Spleen (tissue), 11 donors: ENCODE results near the gene DYNC1LI2. TPM values are rescaled to one million over a fixed set of nuclear protein-coding genes. Genes with fewer than 3 reads are reported as not detected.

ENCODE experiments used
- DNase-seq: peaks from one replicate; pipeline ENCODE4 v3.0.0-alpha.2; 2020
- H3K27ac ChIP-seq, 8 donors: fragments of 200-600 bp; sonication (generic) in 7 of 8; 1 replicate in 4 of 8; 2 replicates in 4 of 8; pipeline versions ENCODE4 v1.5.0 to v1.8.0; 2016 to 2021; ENCODE audit warnings: inconsistent platforms in 4 of 8, mild to moderate bottlenecking in 4 of 8, moderate library complexity in 1 of 8
- H3K27me3 ChIP-seq, 7 donors: fragments of 200-600 bp; sonication (generic) in 6 of 7; replicated peaks in 1 of 7; 1 replicate in 4 of 7; 2 replicates in 3 of 7; pipeline versions ENCODE4 v1.5.0 to v1.8.0; 2016 to 2021; ENCODE audit warnings: inconsistent platforms in 3 of 7, mild to moderate bottlenecking in 1 of 7
- H3K36me3 ChIP-seq, 6 donors: fragments of 200-600 bp; sonication (generic) in 5 of 6; 1 replicate in 4 of 6; 2 replicates in 2 of 6; pipeline versions ENCODE4 v1.5.0 to v1.8.0; 2016 to 2021; ENCODE audit warnings: inconsistent platforms in 2 of 6
- H3K4me1 ChIP-seq, 6 donors: fragments of 200-600 bp; sonication (generic) in 5 of 6; 1 replicate in 3 of 6; 2 replicates in 3 of 6; pipeline versions ENCODE4 v1.5.0 to v1.8.0; 2016 to 2021; ENCODE audit warnings: inconsistent platforms in 3 of 6
- H3K4me3 ChIP-seq, 8 donors: fragments of 200-600 bp; sonication (generic) in 7 of 8; 1 replicate in 4 of 8; 2 replicates in 4 of 8; pipeline versions ENCODE4 v1.5.0 to v1.8.0; 2016 to 2021; ENCODE audit warnings: inconsistent platforms in 4 of 8, mild to moderate bottlenecking in 4 of 8, moderate library complexity in 2 of 8
- H3K9me3 ChIP-seq, 8 donors: fragments of 200-600 bp; sonication (generic) in 7 of 8; 1 replicate in 4 of 8; 2 replicates in 4 of 8; pipeline versions ENCODE4 v1.5.0 to v1.8.0; 2016 to 2021; ENCODE audit warnings: inconsistent platforms in 4 of 8
- POLR2A ChIP-seq, 3 donors: fragments of 450-650 bp; IDR thresholded peaks; one replicate each; pipeline ENCODE4 v1.5.1; 2017; ENCODE audit warnings: antibody characterized with exemption in 3 of 3, mild to moderate bottlenecking in 1 of 3
- POLR2AphosphoS5 ChIP-seq, 3 donors: sonication (generic); formaldehyde crosslinking; IDR thresholded peaks; one replicate each; pipeline ENCODE4 v1.5.1; 2017; ENCODE audit warnings: antibody characterized with exemption in 3 of 3
- WGBS, 5 donors: extraction: QIAGEN DNeasy Blood & Tissue Kit in 3 of 5; methylation state at CpG; one replicate each; pipeline versions ENCODE4 v1.1.5 to v1.1.7; 2013 to 2018; 5-methylcytosine and 5-hydroxymethylcytosine counted together
- intact Hi-C: fragments of 100-400 bp; cut with DNase I; formaldehyde crosslinking; loops from one replicate; pipeline ENCODE4 v1.15.0; 2023; ENCODE audit warnings: low total_unique reads
- polyA plus RNA-seq, 3 donors: library from polyadenylated mRNA; stranded (reverse); fragments of 200-250 nt; gene quantifications; one replicate each; pipeline ENCODE4 v1.2.1, GENCODE V29; 2013
- total RNA-seq, 7 donors: library from RNA; depleted of rRNA in 3 of 7; stranded (reverse); fragments of >200 nt in 3 of 7; fragmentation: NEBNext Ultra II Directional in 4 of 7; extraction: Animal tissue kit (Norgen Biotek cat#: 25700) in 4 of 7; gene quantifications; one replicate each; pipeline versions ENCODE4 v1.1.0 to v1.2.1, GENCODE V29; 2016 to 2021
- TF ChIP-seq, protein P1 (sequence below), 11 experiments: fragments of 200-600 bp in 7 of 11; fragments of 450-650 bp in 4 of 11; sonication (generic) in 4 of 11; IDR thresholded peaks in 8 of 11; conservative IDR thresholded peaks in 3 of 11; 1 replicate in 7 of 11; 2 replicates in 4 of 11; pipeline versions ENCODE4 v1.4.0 to v1.8.0; 2016 to 2021; ENCODE audit warnings: antibody characterized with exemption in 11 of 11, inconsistent platforms in 4 of 11, mild to moderate bottlenecking in 1 of 11
- donor health status: healthy with polysubstance abuse.
- donor health status: DM: no; HTN: no; CAD: no; lungs with moderate emphysema.
- donor health status: DM: no; HTN: no; CAD: no.
- donor health status: Bipolar disorder and iron deficiency.
- donor health status: healthy.
- donor health status: DM: no; HTN: no; CAD: no.
- donor health status: DM: yes; HTN: yes; CAD: no.

Gene DYNC1LI2
- total and polyA plus RNA-seq, 10 donors = 15.6 to 132 (median 96.3) TPM

DNA sequence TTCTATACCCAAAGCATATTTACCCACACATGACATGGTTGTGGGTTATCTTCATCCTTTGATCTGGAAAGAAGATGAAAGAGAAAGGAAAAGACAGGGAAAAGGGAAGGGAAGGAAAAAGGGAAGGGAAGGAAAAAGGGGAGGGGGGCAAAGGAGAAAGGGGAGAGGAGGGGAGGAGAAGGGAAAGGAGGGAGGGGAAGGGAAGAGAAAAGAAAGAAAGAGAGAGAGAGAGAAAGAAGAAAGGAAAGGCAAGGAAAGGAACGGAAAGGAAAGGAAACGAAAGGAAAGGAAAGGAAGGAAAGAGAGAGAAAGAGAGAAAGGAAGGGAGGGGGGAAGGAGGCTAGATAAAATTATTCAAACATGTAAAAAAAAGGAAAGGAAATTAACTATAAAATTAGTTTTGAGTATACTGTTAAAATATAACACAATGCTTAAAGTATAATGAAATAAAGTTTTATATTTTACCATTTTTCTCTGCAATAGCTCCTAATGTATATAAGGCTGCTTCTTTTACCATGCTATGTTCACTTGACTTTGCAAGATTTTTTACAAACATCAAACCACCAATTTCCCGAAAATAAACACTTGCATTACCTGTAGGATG, 38.8 kb upstream of the DYNC1LI2 start:
- Histone ChIP-seq H3K4me3 (no peak overlapping the region), H3K36me3 (no peaks in the 10 kb centered on the region), H3K4me1 (no peaks in the 10 kb centered on the region), H3K27me3 (no peaks in the 10 kb centered on the region), H3K27ac (no peak overlapping the region), H3K9me3 (no peaks in the 10 kb centered on the region)
- no peak for TF ChIP-seq POLR2AphosphoS5 (IDR thresholded peaks at IDR 0.05)
- TF ChIP-seq POLR2A (IDR thresholded peaks at IDR 0.05) = no peak
- TF ChIP-seq, protein P1, sequence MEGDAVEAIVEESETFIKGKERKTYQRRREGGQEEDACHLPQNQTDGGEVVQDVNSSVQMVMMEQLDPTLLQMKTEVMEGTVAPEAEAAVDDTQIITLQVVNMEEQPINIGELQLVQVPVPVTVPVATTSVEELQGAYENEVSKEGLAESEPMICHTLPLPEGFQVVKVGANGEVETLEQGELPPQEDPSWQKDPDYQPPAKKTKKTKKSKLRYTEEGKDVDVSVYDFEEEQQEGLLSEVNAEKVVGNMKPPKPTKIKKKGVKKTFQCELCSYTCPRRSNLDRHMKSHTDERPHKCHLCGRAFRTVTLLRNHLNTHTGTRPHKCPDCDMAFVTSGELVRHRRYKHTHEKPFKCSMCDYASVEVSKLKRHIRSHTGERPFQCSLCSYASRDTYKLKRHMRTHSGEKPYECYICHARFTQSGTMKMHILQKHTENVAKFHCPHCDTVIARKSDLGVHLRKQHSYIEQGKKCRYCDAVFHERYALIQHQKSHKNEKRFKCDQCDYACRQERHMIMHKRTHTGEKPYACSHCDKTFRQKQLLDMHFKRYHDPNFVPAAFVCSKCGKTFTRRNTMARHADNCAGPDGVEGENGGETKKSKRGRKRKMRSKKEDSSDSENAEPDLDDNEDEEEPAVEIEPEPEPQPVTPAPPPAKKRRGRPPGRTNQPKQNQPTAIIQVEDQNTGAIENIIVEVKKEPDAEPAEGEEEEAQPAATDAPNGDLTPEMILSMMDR (IDR thresholded peaks at IDR 0.05 in 8 of 11, conservative IDR thresholded peaks at IDR 0.05 in 3 of 11) = no peak
- no peak for DNase-seq
- intact Hi-C loops = no loop called here
- 57 to 68% (median 67%) methylated on average over 3 of the region's 3 CpGs for WGBS, 5 donors

DNA sequence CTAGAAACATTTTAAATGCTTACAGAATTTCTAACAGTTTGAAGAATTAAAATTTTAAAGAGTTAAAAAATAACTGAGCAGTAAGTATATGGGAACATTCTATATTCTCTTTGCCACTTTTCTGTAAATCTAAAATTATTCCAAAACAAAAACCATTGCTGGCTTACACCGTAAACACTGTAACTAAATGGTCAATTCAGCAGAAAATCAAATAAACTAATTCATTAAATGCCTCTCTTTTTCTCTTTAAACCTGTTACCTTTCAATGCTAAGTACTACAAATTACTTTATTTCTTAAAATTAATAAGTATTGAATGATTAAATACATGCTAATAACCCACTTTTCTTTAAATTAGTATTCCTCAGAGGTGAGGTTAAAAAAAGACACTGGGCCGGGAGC, 36.0 kb upstream of the DYNC1LI2 start:
- intact Hi-C loops = no loop called here
- TF ChIP-seq, protein P1 (IDR thresholded peaks at IDR 0.05 in 8 of 11, conservative IDR thresholded peaks at IDR 0.05 in 3 of 11) = no peak
- TF ChIP-seq POLR2AphosphoS5 (IDR thresholded peaks at IDR 0.05) = no peak
- no peak for TF ChIP-seq POLR2A (IDR thresholded peaks at IDR 0.05)
- Histone ChIP-seq H3K4me3 (no peak overlapping the region), H3K4me1 (no peaks in the 10 kb centered on the region), H3K27me3 (no peaks in the 10 kb centered on the region), H3K9me3 (no peaks in the 10 kb centered on the region), H3K36me3 (no peaks in the 10 kb centered on the region), H3K27ac (no peak overlapping the region)
- no peak for DNase-seq
- WGBS, 5 donors = 78 to 98% (median 95%) methylated on average over 2 of the region's 2 CpGs

DNA sequence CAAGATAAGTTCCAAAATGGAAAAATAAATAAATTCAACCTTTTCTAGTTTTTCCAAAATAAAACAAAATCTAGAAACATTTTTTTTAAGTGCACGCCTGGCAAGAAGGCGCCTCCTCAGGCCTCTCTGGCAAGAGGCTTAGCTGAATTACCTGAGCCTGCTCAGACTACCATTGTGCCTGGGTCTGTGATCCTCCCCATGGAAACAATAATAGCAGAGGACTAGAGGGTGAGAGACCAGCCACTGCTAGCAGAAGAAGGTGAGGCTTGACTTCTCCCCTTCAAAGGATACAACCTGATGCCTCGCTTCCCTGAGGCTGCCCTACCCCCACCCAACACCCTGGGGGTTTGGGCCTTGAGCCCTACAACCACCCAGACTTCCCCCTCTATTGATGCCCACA, 35.1 kb upstream of the DYNC1LI2 start:
- Histone ChIP-seq H3K36me3 (no peaks in the 10 kb centered on the region), H3K9me3 (no peaks in the 10 kb centered on the region), H3K4me1 (no peaks in the 10 kb centered on the region), H3K27me3 (no peaks in the 10 kb centered on the region), H3K27ac (no peak overlapping the region), H3K4me3 (no peak overlapping the region)
- intact Hi-C loops = no loop called here
- 85 to 93% (median 89%) methylated on average over 3 of the region's 3 CpGs for WGBS, 5 donors
- TF ChIP-seq, protein P1 (IDR thresholded peaks at IDR 0.05 in 8 of 11, conservative IDR thresholded peaks at IDR 0.05 in 3 of 11) = no peak
- TF ChIP-seq POLR2AphosphoS5 (IDR thresholded peaks at IDR 0.05) (no peak), POLR2A (IDR thresholded peaks at IDR 0.05) (no peak)
- DNase-seq = no peak

DNA sequence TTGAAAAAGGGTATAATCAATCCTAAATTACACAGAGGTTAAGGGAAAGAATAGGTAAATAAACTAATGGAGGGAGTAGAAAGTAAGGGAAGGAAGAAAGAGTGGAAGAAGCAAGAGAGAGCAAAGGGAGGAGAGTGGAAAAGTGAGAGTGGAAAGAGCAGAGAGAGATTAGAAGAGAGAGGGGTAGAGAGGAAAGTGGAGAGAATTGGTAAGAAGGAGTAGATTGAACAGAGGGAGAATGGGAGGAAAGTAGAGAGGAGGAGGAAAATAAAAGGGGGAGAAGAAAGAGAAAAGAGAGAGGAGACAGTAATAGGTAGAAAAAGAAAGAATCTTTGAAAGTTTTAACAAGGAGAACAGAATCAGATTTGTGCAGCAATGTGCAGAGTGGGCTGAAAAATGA, 25.0 kb upstream of the DYNC1LI2 start:
- H3K4me1 ChIP-seq = no peaks in the 10 kb centered on the region
- peaks cover 0 to 5% (median 0%) of the 10 kb centered on the region in 8 donors for H3K9me3 ChIP-seq
- no peak overlapping the region for H3K27ac ChIP-seq
- H3K36me3 ChIP-seq = no peaks in the 10 kb centered on the region
- no peaks in the 10 kb centered on the region for H3K27me3 ChIP-seq
- no peak overlapping the region for H3K4me3 ChIP-seq
- intact Hi-C loops = no loop called here
- no peak for DNase-seq
- no peak for TF ChIP-seq POLR2AphosphoS5 (IDR thresholded peaks at IDR 0.05)
- TF ChIP-seq, protein P1 (IDR thresholded peaks at IDR 0.05 in 8 of 11, conservative IDR thresholded peaks at IDR 0.05 in 3 of 11) = no peak
- no peak for TF ChIP-seq POLR2A (IDR thresholded peaks at IDR 0.05)
